HEK293 (cell line): ENCODE data around the gene ALDOA.
A peak's percentile ranks its signal among the peaks of the same experiment; 100 is the strongest.

Experiments used
- AEBP2 ChIP-seq: fragments of 450-650 bp; formaldehyde crosslinking; IDR thresholded peaks from 2 replicates; pipeline ENCODE4 v1.5.1; 2016; ENCODE audit warnings: missing biosample characterization, missing genetic modification characterization, borderline replicate concordance
- BCL11A ChIP-seq: fragments of 450-650 bp; formaldehyde crosslinking; IDR thresholded peaks from 2 replicates; pipeline ENCODE4 v1.5.1; 2016; ENCODE audit warnings: low read depth, missing biosample characterization, missing genetic modification characterization
- GFI1B ChIP-seq: fragments of 450-650 bp; formaldehyde crosslinking; IDR thresholded peaks from 2 replicates; pipeline ENCODE4 v1.5.1; 2016; ENCODE audit warnings: missing biosample characterization, missing genetic modification characterization
- KLF9 ChIP-seq: fragments of 450-650 bp; formaldehyde crosslinking; IDR thresholded peaks from 2 replicates; pipeline ENCODE4 v1.5.1; 2016; ENCODE audit warnings: missing biosample characterization, missing genetic modification characterization, low read depth
- PRDM1 ChIP-seq: fragments of 450-650 bp; formaldehyde crosslinking; IDR thresholded peaks from 2 replicates; pipeline ENCODE4; 2016; ENCODE audit warnings: missing biosample characterization, missing genetic modification characterization
- PRDM10 ChIP-seq: fragments of 450-650 bp; formaldehyde crosslinking; IDR thresholded peaks from 2 replicates; pipeline ENCODE4 v1.5.1; 2016; ENCODE audit warnings: missing biosample characterization, missing genetic modification characterization
- PRDM2 ChIP-seq: fragments of 450-650 bp; formaldehyde crosslinking; IDR thresholded peaks from 2 replicates; pipeline ENCODE4 v1.5.1; 2016; ENCODE audit warnings: missing biosample characterization, missing genetic modification characterization, borderline replicate concordance
- SP7 ChIP-seq: fragments of 450-650 bp; formaldehyde crosslinking; IDR thresholded peaks from 2 replicates; pipeline ENCODE4 v1.5.1; 2016; ENCODE audit warnings: missing biosample characterization, missing genetic modification characterization
- ZNF10 ChIP-seq: fragments of 450-650 bp; formaldehyde crosslinking; IDR thresholded peaks from 2 replicates; pipeline ENCODE4 v1.5.1; 2017; ENCODE audit warnings: missing biosample characterization, missing genetic modification characterization
- ZNF114 ChIP-seq: fragments of 450-650 bp; formaldehyde crosslinking; IDR thresholded peaks from 2 replicates; pipeline ENCODE4 v1.5.0; 2017; ENCODE audit warnings: missing biosample characterization, missing genetic modification characterization
- ZNF211 ChIP-seq: fragments of 450-650 bp; formaldehyde crosslinking; IDR thresholded peaks from 2 replicates; pipeline ENCODE4 v1.5.1; 2016; ENCODE audit warnings: low read depth, missing biosample characterization, missing genetic modification characterization
- ZNF223 ChIP-seq: fragments of 450-650 bp; formaldehyde crosslinking; IDR thresholded peaks from 2 replicates; pipeline ENCODE4 v1.5.1; 2016; ENCODE audit warnings: missing biosample characterization, missing genetic modification characterization
- ZNF280C ChIP-seq: fragments of 450-650 bp; formaldehyde crosslinking; IDR thresholded peaks from 2 replicates; pipeline ENCODE4 v1.5.1; 2016; ENCODE audit warnings: missing biosample characterization, missing genetic modification characterization
- ZNF350 ChIP-seq: fragments of 450-650 bp; formaldehyde crosslinking; IDR thresholded peaks from 2 replicates; pipeline ENCODE4 v1.5.0; 2017; ENCODE audit warnings: missing biosample characterization, mild to moderate bottlenecking, missing genetic modification characterization
- ZNF366 ChIP-seq: fragments of 450-650 bp; formaldehyde crosslinking; conservative IDR thresholded peaks from 2 replicates; pipeline ENCODE4 v1.5.1; 2016; ENCODE audit warnings: missing biosample characterization, missing genetic modification characterization
- ZNF426 ChIP-seq: fragments of 450-650 bp; formaldehyde crosslinking; IDR thresholded peaks from 2 replicates; pipeline ENCODE4 v1.5.1; 2017; ENCODE audit warnings: missing biosample characterization, missing genetic modification characterization, mild to moderate bottlenecking, inconsistent platforms, moderate library complexity
- ZNF488 ChIP-seq: fragments of 450-650 bp; formaldehyde crosslinking; IDR thresholded peaks from 2 replicates; pipeline ENCODE4 v1.5.1; 2016; ENCODE audit warnings: missing biosample characterization, missing genetic modification characterization
- ZNF645 ChIP-seq: fragments of 450-650 bp; formaldehyde crosslinking; IDR thresholded peaks from 2 replicates; pipeline ENCODE4; 2016; ENCODE audit warnings: missing biosample characterization, missing genetic modification characterization
- ZNF777 ChIP-seq: fragments of 450-650 bp; formaldehyde crosslinking; IDR thresholded peaks from 2 replicates; pipeline ENCODE4 v1.5.1; 2017; ENCODE audit warnings: missing biosample characterization, missing genetic modification characterization, borderline replicate concordance
- ZSCAN23 ChIP-seq: fragments of 450-650 bp; formaldehyde crosslinking; IDR thresholded peaks from 2 replicates; pipeline ENCODE4 v1.5.1; 2016; ENCODE audit warnings: missing biosample characterization, missing genetic modification characterization
- ZSCAN4 ChIP-seq: fragments of 450-650 bp; formaldehyde crosslinking; IDR thresholded peaks from 2 replicates; pipeline ENCODE4 v1.5.1; 2017; ENCODE audit warnings: missing biosample characterization, missing genetic modification characterization

The ALDOA gene

GRCh38 chr16:30075503-30076275, 10.1 kb downstream of the ALDOA start, which contains the start of gene PPP4C (continued):
- TF ChIP-seq ZNF645 (tag by site-specific recombination) = no peak
- no peak for TF ChIP-seq ZNF488
- no peak for TF ChIP-seq ZNF426 (tag by site-specific recombination)
- TF ChIP-seq ZNF280C (tag by site-specific recombination) = no peak
- no peak for TF ChIP-seq PRDM1 (tag by site-specific recombination)
- TF ChIP-seq KLF9 (tag by site-specific recombination) = no peak; the same call in 1 of the 2 replicates
- TF ChIP-seq AEBP2 (tag by site-specific recombination) = no peak
- TF ChIP-seq ZNF366 (tag by site-specific recombination) = no peak; the same call in 1 of the 2 replicates
- no peak for TF ChIP-seq ZNF777 (tag by site-specific recombination)
- peak; percentile 57 for TF ChIP-seq PRDM10 (tag by site-specific recombination)
- TF ChIP-seq ZNF223 = no peak
- no peak for TF ChIP-seq ZNF350 (tag by site-specific recombination)
- TF ChIP-seq BCL11A (tag by site-specific recombination) = no peak
- peak; percentile 73 for TF ChIP-seq SP7
- no peak for TF ChIP-seq ZNF211 (tag by site-specific recombination)
- TF ChIP-seq ZNF10 = peak; percentile 30; the same call in 1 of the 2 replicates
- TF ChIP-seq PRDM2 (tag by site-specific recombination) = no peak
- TF ChIP-seq ZSCAN4 (tag by site-specific recombination) = no peak
- no peak for TF ChIP-seq ZNF114 (tag by site-specific recombination)
- TF ChIP-seq GFI1B = no peak
- no peak for TF ChIP-seq ZSCAN23 (tag by site-specific recombination)
